GM12865 (cell line): ENCODE results near the gene MAP4K2.

Experiments used
- DNase-seq: peaks from one replicate; pipeline ENCODE4 v3.0.0; 2010; ENCODE audit warnings: low read depth
- H3K4me3 ChIP-seq: 2 replicates; pipeline ENCODE4 v1.5.1; 2011; ENCODE audit warnings: mild to moderate bottlenecking, low read depth, low read length, control low read depth
- CTCF ChIP-seq: IDR thresholded peaks from 2 replicates; pipeline ENCODE4 v1.5.1; 2011; ENCODE audit warnings: low read length, control low read depth, low read depth, inconsistent platforms; ENCODE audit not compliant: insufficient read depth; ENCODE audit errors: missing control alignments

MAP4K2 gene

GRCh38 chr11:64745189-64745520 lies 57.9 kb downstream of the MAP4K2 start:
- peak overlapping the region; percentile 56 for H3K4me3 ChIP-seq
- no peak for TF ChIP-seq CTCF
- peak; percentile 82 for DNase-seq

GRCh38 chr11:64744544-64745188 lies 58.3 kb downstream of the MAP4K2 start:
- H3K4me3 ChIP-seq, result peak overlapping the region; percentile 56
- no peak for TF ChIP-seq CTCF
- no peak for DNase-seq

- H3K4me3 ChIP-seq, result peak within 1 kb of the TSS; percentile 56
- peak; percentile 67 for DNase-seq
- peak; percentile 74 for TF ChIP-seq CTCF
These were observed 59.1 kb downstream of the MAP4K2 start, which contains the start of gene RASGRP2 for GRCh38 chr11:64743591-64744543. Gene RASGRP2 (minus strand): TSS chr11:64744142. CDS start chr11:64742866, 1,276 bp downstream.

GRCh38 chr11:64742889-64743590 lies 60.0 kb downstream of the MAP4K2 start:
- peak; percentile 89 for TF ChIP-seq CTCF
- peak; percentile 60 for DNase-seq

GRCh38 chr11:64742087-64742888 lies 60.7 kb downstream of the MAP4K2 start:
- DNase-seq, result peak; percentile 45
- TF ChIP-seq CTCF, result no peak
- peak overlapping the region; percentile 48 for H3K4me3 ChIP-seq

More at GRCh38 chr11:64742889-64743590, 60.0 kb downstream of the MAP4K2 start:
- H3K4me3 ChIP-seq, result peak overlapping the region; percentile 48

DNA sequence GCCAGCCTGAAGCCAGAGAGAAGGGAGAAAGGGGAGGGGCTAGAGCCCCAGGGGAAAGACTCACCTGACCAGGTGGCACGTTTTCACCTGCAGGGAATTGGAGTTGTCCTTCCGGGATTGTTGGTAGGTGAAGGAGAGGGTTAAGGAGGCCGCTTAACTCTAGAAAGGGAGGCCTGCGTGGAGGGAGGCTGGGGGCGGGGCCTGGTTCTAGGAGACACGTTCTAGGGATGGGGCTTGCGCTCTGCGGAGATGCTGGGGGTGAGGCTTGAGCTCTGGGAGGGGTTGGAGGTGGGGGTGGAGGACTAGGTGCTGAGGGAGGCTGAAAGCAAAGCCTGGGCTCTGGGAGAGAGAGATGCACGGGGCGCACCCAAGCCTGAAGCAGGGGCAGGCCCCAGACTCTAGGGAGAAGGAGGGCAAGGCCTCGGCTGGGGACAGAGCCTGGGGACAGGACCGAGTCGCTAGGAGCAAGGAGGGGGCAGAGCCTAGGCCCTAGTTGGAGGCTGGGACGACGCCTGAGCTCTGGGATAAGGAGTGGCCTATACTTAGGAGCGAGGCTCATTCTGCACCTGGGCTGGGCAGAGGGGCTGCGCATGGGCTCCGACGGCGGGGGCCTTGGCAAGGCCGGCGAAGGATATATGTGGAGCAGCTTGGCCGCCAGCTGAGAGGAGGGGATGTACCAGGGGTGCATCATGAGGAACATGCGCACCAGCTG lies 61.5 kb downstream of the MAP4K2 start:
- no peak for TF ChIP-seq CTCF
- no peak for DNase-seq
- H3K4me3 ChIP-seq, result no peak overlapping the region
